CD14-positive monocyte (primary cell): ENCODE results near the gene PIK3R6. TPM values are rescaled to one million over a fixed set of nuclear protein-coding genes. Genes with fewer than 3 reads are reported as not detected.

Experiments
- DNase-seq, 3 donors: peaks; one replicate each; pipeline ENCODE4 v3.0.0-alpha.2; 2011 to 2022
- H2AFZ ChIP-seq: 2 replicates; pipeline ENCODE4 v1.6.0; 2012; ENCODE audit warnings: mild to moderate bottlenecking, low read depth, low read length, inconsistent platforms; ENCODE audit not compliant: insufficient read depth, poor library complexity, severe bottlenecking
- H3K27ac ChIP-seq, 2 donors: 1 replicate in 1 of 2; 2 replicates in 1 of 2; pipeline ENCODE4 v1.5.1; 2012 to 2013; ENCODE audit warnings: low read length in 2 of 2, control low read depth in 1 of 2, inconsistent platforms in 1 of 2, low read depth in 1 of 2, mild to moderate bottlenecking in 1 of 2
- H3K27me3 ChIP-seq, 2 donors: one replicate each; pipeline versions ENCODE4 v1.6.0 to v1.6.1; 2011 to 2013; ENCODE audit warnings: low read length in 2 of 2; ENCODE audit not compliant: control insufficient read depth in 2 of 2, insufficient read depth in 2 of 2
- H3K36me3 ChIP-seq, 2 donors: replicated peaks in 1 of 2; 1 replicate in 1 of 2; 2 replicates in 1 of 2; pipeline versions ENCODE4 v1.5.1 to v1.6.1; 2012 to 2013; ENCODE audit warnings: low read length in 2 of 2, control low read depth in 1 of 2, inconsistent platforms in 1 of 2, mild to moderate bottlenecking in 1 of 2; ENCODE audit not compliant: insufficient read depth in 2 of 2, control insufficient read depth in 1 of 2
- H3K4me1 ChIP-seq, 2 donors: 1 replicate in 1 of 2; 2 replicates in 1 of 2; pipeline versions ENCODE4 v1.5.1 to v1.6.1; 2012 to 2013; ENCODE audit warnings: low read length in 2 of 2, control low read depth in 1 of 2, inconsistent platforms in 1 of 2, mild to moderate bottlenecking in 1 of 2, moderate library complexity in 1 of 2; ENCODE audit not compliant: insufficient read depth in 2 of 2, control insufficient read depth in 1 of 2
- H3K4me2 ChIP-seq: replicated peaks from 2 replicates; pipeline ENCODE3; 2012; ENCODE audit warnings: low read length, moderate library complexity, mild to moderate bottlenecking; ENCODE audit not compliant: poor library complexity, severe bottlenecking; ENCODE audit errors: extremely low read depth
- H3K4me3 ChIP-seq, 3 experiments: fragments of 200-600 bp in 1 of 3; sonication (generic) in 1 of 3; replicated peaks in 1 of 3; 1 replicate in 2 of 3; 2 replicates in 1 of 3; pipeline ENCODE4 v1.5.1; 2011 to 2013; ENCODE audit warnings: low read length in 3 of 3, mild to moderate bottlenecking in 3 of 3, control low read depth in 2 of 3, low read depth in 2 of 3, inconsistent platforms in 1 of 3, moderate library complexity in 1 of 3
- H3K79me2 ChIP-seq: 2 replicates; pipeline ENCODE4 v1.6.0; 2012; ENCODE audit warnings: mild to moderate bottlenecking, control low read depth, inconsistent platforms, low read length, moderate library complexity; ENCODE audit not compliant: insufficient read depth
- H3K9ac ChIP-seq: 2 replicates; pipeline ENCODE4 v1.6.0; 2017; ENCODE audit warnings: low read length, mild to moderate bottlenecking; ENCODE audit not compliant: insufficient read depth, poor library complexity, severe bottlenecking
- H3K9me3 ChIP-seq, 2 donors: replicated peaks in 1 of 2; 1 replicate in 1 of 2; 2 replicates in 1 of 2; pipeline versions ENCODE4 v1.5.1 to v1.6.1; 2012 to 2013; ENCODE audit warnings: low read length in 2 of 2, control low read depth in 1 of 2; ENCODE audit not compliant: control insufficient read depth in 1 of 2, insufficient read depth in 1 of 2
- H4K20me1 ChIP-seq: 2 replicates; pipeline ENCODE4 v1.6.0; 2012; ENCODE audit warnings: mild to moderate bottlenecking, low read length, control low read depth, moderate library complexity; ENCODE audit not compliant: insufficient read depth
- H3K27ac Mint-ChIP-seq, 7 donors: one replicate each; pipeline ENCODE4 v1.8.0; 2020; ENCODE audit warnings: mild to moderate bottlenecking in 7 of 7, mixed read lengths in 7 of 7, moderate library complexity in 6 of 7, inconsistent platforms in 2 of 7
- H3K27me3 Mint-ChIP-seq, 3 donors: one replicate each; pipeline ENCODE4 v1.8.0; 2021 to 2022; ENCODE audit warnings: low read depth in 3 of 3, mild to moderate bottlenecking in 3 of 3, mixed read lengths in 3 of 3, moderate library complexity in 3 of 3, inconsistent platforms in 1 of 3
- H3K36me3 Mint-ChIP-seq, 2 donors: one replicate each; pipeline ENCODE4 v1.8.0; 2020; ENCODE audit warnings: mixed read lengths in 2 of 2, inconsistent platforms in 1 of 2, mild to moderate bottlenecking in 1 of 2
- H3K4me1 Mint-ChIP-seq: one replicate; pipeline ENCODE4 v1.8.0; 2020; ENCODE audit warnings: mild to moderate bottlenecking, mixed read lengths
- H3K4me3 Mint-ChIP-seq, 2 donors: one replicate each; pipeline ENCODE4 v1.8.0; 2020; ENCODE audit warnings: mild to moderate bottlenecking in 2 of 2, mixed read lengths in 2 of 2, moderate library complexity in 1 of 2
- H3K9me3 Mint-ChIP-seq, 7 donors: one replicate each; pipeline ENCODE4 v1.8.0; 2020 to 2022; ENCODE audit warnings: mixed read lengths in 7 of 7, mild to moderate bottlenecking in 6 of 7, moderate library complexity in 6 of 7, inconsistent platforms in 2 of 7
- CTCF ChIP-seq: fragments of 200-600 bp; IDR thresholded peaks from one replicate; pipeline ENCODE4 v1.8.0; 2022; ENCODE audit warnings: antibody characterized with exemption, mild to moderate bottlenecking
- WGBS: methylation state at CpG from one replicate; pipeline ENCODE4 v1.1.5; 2013; ENCODE audit warnings: missing lambda C conversion rate; ENCODE audit not compliant: insufficient coverage; 5-methylcytosine and 5-hydroxymethylcytosine counted together
- intact Hi-C, 2 donors: fragments of 100-400 bp; cut with micrococcal nuclease; formaldehyde crosslinking; loops; one replicate each; pipeline versions ENCODE4 v1.15.0 to v1.15.1; 2023
- polyA plus RNA-seq, 3 donors: library from polyadenylated mRNA; depleted of rRNA in 1 of 3; unstranded in 2 of 3; stranded (reverse) in 1 of 3; fragments of 300-500 nt in 2 of 3; fragments of >200 nt in 1 of 3; fragmentation: Illumina TruSeq in 2 of 3; gene quantifications; 1 replicate in 2 of 3; 2 replicates in 1 of 3; pipeline ENCODE4 v1.2.3, GENCODE V29; 2012 to 2021

Gene PIK3R6
- polyA plus RNA-seq, 3 donors: 3.6 to 23.3 (median 5.8) TPM

- Mint-ChIP-seq H3K27me3 (peaks cover 2 to 4% (median 3%) of the 10 kb centered on the region in 3 donors), H3K27ac (no peak overlapping the region), H3K36me3 (no peaks in the 10 kb centered on the region), H3K4me1 (no peaks in the 10 kb centered on the region), H3K4me3 (no peak overlapping the region), H3K9me3 (peaks cover 0 to 7% (median 6%) of the 10 kb centered on the region in 7 donors)
- H3K27me3 ChIP-seq: no peaks in the 10 kb centered on the region
- TF ChIP-seq CTCF: no peak
- H2AFZ ChIP-seq: no peak overlapping the region
- no peak overlapping the region for H3K27ac ChIP-seq
- WGBS: no CpG with 5 or more reads among the region's 8 CpGs
- H3K9me3 ChIP-seq: no peaks in the 10 kb centered on the region
- H3K36me3 ChIP-seq: no peaks in the 10 kb centered on the region
- no peaks in the 10 kb centered on the region for H3K4me1 ChIP-seq
- H3K4me3 ChIP-seq: no peak overlapping the region
- no peaks in the 10 kb centered on the region for H3K79me2 ChIP-seq
- intact Hi-C loops: no loop called here
- no peaks in the 10 kb centered on the region for H4K20me1 ChIP-seq
- H3K4me2 ChIP-seq: no peak overlapping the region
- H3K9ac ChIP-seq: no peak overlapping the region
- no peak for DNase-seq
Observed at GRCh38 chr17:8762012-8762411, 105.5 kb downstream of the PIK3R6 start.

GRCh38 chr17:8758137-8758596, 109.3 kb downstream of the PIK3R6 start, which contains the start of gene SPDYE4:
SPDYE4 (minus strand) TSS chr17:8758546; CDS start chr17:8758382, 164 bp downstream.
- H3K36me3 ChIP-seq: no peaks in the 10 kb centered on the region
- WGBS: 98% methylated on average over 11 of the region's 15 CpGs

More at GRCh38 chr17:8758137-8758596, 109.3 kb downstream of the PIK3R6 start, which contains the start of gene SPDYE4:
- no peaks in the 10 kb centered on the region for H3K9me3 ChIP-seq
- no peak for TF ChIP-seq CTCF
- no peaks in the 10 kb centered on the region for H4K20me1 ChIP-seq
- H3K4me3 ChIP-seq: no peak within 1 kb of the TSS
- H3K27ac ChIP-seq: no peak within 1 kb of the TSS
- no peak for DNase-seq
- no peaks in the 10 kb centered on the region for H3K4me1 ChIP-seq
- H3K36me3 Mint-ChIP-seq: no peaks in the 10 kb centered on the region
- no peaks in the 10 kb centered on the region for H3K27me3 ChIP-seq
- no peaks in the 10 kb centered on the region for H3K4me1 Mint-ChIP-seq
- H3K4me3 Mint-ChIP-seq: no peak within 1 kb of the TSS
- H3K9ac ChIP-seq: no peak within 1 kb of the TSS
- no peak within 1 kb of the TSS for H2AFZ ChIP-seq
- no peaks in the 10 kb centered on the region for H3K79me2 ChIP-seq
- intact Hi-C loops: no loop called here
- H3K27ac Mint-ChIP-seq: peak within 1 kb of the TSS in 1 of 7 donors; percentile 61
- H3K9me3 Mint-ChIP-seq: peaks cover 0 to 7% (median 6%) of the 10 kb centered on the region in 7 donors
- H3K27me3 Mint-ChIP-seq: peaks cover 3 to 12% (median 4%) of the 10 kb centered on the region in 3 donors
- no peak within 1 kb of the TSS for H3K4me2 ChIP-seq
